Hindlimb muscle (tissue), 1 donor: ENCODE measurements around the gene RNF103. TPM values are rescaled to one million over a fixed set of nuclear protein-coding genes. Genes with fewer than 3 reads are reported as not detected.
"Not testable (repeated sequence)": the region's sequence is repeated elsewhere in the genome, so short reads cannot be mapped to it uniquely, and the experiment has no call there.

Experiments used
- DNase-seq: peaks from one replicate; pipeline ENCODE4 v3.0.0-alpha.2; 2013
- polyA plus RNA-seq: library from polyadenylated mRNA; unstranded; fragments of 120-200 nt; gene quantifications from one replicate; pipeline ENCODE4 v1.2.1, GENCODE V29; 2013; ENCODE audit not compliant: insufficient read length

RNF103 gene, protein sequence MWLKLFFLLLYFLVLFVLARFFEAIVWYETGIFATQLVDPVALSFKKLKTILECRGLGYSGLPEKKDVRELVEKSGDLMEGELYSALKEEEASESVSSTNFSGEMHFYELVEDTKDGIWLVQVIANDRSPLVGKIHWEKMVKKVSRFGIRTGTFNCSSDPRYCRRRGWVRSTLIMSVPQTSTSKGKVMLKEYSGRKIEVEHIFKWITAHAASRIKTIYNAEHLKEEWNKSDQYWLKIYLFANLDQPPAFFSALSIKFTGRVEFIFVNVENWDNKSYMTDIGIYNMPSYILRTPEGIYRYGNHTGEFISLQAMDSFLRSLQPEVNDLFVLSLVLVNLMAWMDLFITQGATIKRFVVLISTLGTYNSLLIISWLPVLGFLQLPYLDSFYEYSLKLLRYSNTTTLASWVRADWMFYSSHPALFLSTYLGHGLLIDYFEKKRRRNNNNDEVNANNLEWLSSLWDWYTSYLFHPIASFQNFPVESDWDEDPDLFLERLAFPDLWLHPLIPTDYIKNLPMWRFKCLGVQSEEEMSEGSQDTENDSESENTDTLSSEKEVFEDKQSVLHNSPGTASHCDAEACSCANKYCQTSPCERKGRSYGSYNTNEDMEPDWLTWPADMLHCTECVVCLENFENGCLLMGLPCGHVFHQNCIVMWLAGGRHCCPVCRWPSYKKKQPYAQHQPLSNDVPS
- polyA plus RNA-seq: 32.8 TPM

DNA sequence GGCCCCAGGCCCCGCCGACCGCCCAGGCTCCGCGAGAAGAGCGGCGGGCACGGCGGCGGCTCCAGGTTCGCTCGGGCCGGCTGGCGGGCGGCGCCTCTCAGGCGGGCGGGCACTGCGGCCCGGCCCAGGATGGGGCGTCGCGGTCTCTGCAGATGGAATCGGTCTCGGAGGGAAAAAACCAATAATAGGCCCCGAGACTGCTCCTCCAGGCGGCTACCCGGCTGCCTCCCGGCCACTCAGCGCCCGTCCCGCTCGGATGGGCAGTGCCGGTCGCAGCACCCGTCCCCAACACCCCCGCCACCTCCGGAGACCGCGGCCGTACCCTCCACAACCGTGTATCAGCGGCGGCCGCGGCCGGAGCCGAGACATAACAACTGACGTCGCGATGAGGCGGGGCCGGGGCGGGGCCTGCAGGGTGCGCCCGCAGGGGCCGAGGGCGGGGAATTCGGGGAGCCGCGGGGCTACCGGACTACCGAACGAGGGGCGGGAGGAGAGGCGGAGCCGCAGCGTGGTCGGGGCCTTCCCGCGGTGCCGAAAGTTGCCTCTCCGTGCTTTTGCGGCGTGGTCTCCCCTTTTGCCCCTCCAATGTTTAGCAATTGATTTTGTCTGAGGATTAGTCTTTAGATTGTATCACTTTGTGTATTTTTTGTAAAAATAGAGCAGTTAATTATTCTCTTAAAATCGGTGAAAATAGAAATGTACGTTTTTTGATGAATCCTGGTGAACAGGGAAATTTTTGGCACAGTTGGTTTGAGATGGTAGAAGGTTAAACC, at the start of gene RNF103:
RNF103 (minus strand) TSS at position 372 of the 773 bp plus-strand sequence. CDS start 979 bp downstream, outside the sequence.
- peak; percentile 95 for DNase-seq

DNA sequence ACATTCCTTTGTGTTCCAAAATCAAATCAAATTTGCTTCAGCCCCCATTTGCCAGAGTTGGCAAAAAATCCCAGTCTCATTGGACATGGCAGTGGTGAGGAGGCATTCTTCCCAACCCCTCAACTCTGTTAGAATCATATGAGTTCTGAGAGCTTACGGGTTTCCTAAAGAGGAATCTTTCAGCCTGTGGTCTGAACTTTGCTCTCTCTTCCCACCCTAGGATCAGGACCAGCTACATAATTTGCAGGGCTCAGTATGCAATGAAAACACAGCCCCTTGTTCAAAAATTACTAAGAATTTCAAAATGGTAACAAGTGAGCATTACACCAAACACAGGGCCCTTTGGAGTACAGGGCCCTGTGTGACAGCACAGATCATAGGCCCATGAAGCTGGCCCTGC, 49.3 kb upstream of the RNF103 start:
- DNase-seq: no peak

- DNase-seq: no peak
Observed at GRCh38 chr2:86672027-86672545, 48.4 kb upstream of the RNF103 start.

- no peak for DNase-seq
Observed at GRCh38 chr2:86671337-86671981, 47.8 kb upstream of the RNF103 start.

DNA sequence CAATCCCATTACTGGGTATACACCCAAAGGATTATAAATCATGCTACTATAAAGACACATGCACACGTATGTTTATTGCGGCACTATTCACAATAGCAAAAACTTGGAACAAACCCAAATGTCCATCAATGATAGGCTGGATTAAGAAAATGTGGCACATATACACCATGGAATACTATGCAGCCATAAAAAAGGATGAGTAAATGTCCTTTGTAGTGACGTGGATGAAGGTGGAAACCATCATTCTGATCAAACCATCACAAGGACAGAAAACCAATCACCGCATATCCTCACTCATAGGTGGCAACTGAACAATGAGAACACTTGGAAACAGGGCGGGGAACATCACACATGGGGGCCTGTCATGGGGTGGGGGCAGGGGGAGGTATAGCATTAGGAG, 45.7 kb upstream of the RNF103 start:
- DNase-seq: not testable (repeated sequence)

DNA sequence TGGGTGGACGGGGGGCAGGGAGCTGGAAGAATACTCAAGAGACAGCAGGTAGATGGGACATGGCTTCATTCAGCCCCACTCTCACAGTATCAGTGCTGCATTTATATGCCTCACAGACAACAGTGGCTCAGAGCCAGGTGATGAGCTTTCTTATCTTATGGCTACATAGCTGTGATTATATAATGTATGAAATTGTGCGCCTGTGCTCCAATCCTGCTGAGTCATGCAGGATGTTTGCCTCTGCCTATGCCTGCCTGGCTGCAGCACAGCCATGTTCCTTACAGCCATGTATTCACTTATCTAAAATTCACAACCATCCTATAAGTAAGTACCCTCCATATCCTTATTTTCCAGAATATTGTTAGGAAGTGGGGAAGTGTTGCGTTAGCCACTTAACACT, 37.7 kb upstream of the RNF103 start:
- DNase-seq: no peak

GRCh38 chr2:86650188-86650587, 26.5 kb upstream of the RNF103 start:
- no peak for DNase-seq

DNA sequence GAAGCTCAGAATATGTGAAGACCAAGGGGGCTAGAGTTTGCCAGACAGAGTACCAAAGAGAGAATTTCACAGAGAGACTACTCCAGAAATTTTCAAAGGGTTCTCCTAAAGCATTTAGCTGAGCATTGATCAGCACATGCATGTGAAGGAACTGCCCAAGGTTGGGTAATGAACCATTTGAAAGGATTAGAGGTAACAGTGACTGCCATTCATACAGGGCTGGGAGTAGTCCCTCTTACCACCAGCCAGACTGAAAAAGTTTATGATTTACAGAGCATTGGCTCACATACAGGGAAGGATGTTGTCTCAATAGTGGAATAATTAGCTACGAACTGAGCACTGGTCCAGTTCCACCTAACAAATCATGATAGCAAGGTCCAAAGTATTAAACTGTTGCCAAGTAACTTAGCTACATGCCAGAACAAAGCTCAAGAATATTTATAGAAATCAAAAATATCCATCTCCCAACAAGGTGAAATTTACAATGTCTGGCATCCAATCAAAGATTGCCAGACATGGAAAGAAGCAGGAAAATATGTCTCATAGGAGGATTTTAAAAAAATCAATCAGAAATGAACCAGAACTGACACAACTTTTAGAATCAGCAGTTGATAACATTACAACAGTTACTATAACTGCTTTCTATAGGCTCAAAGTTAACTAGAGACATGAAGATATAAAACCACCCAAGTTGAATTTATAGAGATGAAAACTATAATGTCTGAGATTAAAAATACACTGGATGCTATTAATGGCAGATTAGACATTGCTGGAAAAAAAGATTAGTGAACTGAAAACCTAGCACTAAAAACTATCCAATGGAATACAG, 25.7 kb upstream of the RNF103 start:
- no peak for DNase-seq

GRCh38 chr2:86648681-86649080, 25.0 kb upstream of the RNF103 start:
- DNase-seq: no peak

DNA sequence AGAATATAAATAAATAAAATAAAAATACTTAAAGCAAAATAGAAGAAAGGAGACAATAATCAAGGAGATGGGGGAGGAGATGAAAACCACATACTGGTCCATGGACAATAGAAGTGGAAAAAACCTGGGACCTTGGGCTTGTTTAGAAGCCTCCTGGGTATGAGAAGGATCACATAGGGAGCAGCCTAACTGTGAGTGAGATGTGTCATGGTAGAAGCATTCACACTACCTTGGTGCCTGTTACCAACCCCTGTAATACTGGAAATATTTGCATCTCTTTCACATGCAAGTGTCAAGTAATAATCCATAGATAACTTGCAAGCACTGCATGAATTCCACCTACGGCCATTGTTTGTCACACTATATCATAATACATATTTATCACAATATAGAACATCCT, 23.2 kb upstream of the RNF103 start:
- no peak for DNase-seq

- DNase-seq: no peak
Observed at GRCh38 chr2:86646329-86646728, 22.7 kb upstream of the RNF103 start.

DNA sequence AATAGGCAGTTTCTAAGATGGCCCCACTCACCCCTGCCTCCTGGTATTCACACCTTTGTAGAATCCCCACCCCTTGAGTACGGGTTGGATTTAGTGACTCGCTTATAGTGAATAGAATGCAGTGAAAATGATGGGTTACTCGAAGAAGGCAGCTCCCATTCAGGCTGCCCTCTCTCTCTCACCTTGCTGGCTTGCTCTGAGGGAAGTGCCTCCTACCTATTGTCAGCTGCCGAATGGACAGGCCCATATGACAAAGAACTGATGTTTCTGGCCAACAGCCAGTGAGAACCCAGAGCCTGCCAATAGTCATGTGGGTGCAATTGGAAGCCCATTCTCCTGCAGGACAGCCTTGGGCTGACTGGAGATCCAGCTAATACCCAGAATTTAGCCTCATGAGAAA, 22.1 kb upstream of the RNF103 start:
- DNase-seq: no peak

DNA sequence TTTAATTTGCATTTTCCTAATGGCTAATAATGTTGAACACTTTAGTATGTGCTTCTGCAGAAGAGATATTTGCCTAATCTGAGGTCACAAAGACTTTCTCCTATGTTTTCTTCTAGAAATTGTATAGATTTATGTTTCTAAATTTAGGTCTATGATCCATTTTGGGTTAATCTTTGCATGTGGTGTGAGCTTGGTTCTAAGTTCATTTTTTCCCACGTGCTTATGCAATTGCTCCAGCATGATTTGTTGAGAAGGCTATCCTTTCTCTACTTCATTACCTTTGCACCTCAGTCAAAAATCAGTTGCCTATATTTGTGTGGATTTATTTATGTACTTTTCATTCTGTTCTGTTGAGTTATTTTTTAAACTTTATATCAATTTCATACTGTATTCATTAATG, 15.0 kb upstream of the RNF103 start:
- DNase-seq: no peak

- no peak for DNase-seq
Observed at GRCh38 chr2:86636842-86637241, 13.2 kb upstream of the RNF103 start.

DNA sequence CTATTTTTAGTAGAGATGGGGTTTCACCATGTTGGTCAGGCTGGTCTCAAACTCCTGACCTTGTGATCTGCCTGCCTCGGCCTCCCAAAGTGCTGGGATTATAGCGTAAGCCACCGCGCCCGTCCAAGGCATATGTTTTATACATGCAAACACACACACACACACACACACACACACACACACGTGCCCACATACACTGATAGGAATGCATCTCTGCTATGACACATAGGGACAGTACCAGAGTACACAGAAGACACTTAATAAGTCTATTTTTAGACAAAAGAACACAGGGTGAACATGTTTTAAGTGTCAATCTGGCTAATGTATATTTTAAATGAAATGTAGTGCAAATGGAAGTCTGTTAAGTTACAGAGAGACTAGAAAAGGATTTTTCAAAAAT, 10.7 kb upstream of the RNF103 start:
- no peak for DNase-seq

DNA sequence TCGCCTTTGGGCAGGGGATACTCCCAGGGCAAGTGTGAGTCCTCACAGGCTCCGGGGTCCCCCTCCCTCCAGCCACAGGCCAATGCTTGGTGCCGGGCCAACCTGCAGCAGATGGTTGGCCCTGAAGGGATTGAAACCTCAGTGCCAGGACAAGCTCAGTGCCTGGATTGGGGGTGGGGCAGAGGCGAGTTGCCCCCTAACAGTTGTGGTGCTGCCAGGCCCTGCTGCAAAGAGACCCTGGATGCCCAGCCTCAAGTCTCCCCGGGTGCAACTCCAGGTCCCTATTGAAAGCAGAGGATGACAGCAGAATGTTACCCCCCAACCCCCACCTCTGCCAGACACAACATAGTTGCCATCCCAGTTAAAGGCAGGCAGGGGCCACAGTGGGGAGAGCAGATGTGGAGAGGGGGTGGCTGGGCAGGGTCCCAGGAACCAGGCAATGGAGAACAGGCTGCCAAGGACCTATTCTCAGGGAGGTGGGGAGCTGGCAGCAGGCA, 9.5 kb upstream of the RNF103 start:
- DNase-seq: no peak

DNA sequence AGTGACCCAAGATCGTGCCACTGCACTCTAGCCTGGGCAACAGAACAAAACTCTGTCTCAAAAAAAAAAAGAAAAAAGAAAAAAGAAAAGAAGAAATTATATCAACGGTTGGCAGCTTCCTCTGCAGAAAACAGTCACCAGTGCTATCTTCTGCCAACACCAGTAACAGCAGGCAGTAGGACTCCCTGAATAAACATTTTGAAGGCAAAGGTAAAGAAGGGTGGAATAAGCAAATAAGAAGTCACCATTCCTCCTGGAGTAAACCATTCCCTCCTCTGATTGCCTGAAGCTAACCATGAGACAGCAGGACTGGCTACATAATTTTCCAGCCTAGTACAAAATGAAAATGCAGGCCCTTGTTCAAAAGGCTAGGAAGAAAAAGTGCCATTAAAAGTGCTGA, 9.0 kb upstream of the RNF103 start:
- no peak for DNase-seq

DNA sequence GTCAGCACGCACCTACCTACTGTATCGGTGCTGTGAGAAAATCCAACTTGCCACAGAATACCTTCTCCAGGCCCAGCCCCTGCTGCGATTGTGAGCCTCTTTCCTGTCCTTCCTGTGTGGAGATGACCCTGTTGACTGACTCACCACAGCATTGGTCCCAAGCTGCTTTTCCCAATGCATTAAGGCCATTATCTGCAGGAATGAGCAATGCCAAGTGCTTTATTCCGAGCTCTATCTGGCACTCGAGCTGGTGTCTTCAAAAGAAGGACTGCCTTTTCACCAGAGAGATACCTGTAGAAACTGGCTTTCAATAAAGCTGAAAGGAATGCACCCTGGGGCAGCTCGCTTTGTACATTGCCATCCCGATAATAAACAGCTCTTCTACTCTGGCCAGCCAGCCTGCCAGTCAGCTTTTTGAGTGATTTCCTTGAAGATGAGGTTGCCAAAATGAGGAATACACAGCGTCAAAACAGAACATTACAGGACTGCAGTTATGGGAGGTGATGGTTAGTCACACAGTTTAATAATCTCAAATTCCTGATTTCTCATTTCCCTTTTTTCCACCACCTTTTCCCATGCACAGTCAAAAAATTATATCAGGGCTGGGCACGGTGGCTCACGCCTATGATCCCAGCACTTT, 8.3 kb upstream of the RNF103 start:
- no peak for DNase-seq

DNA sequence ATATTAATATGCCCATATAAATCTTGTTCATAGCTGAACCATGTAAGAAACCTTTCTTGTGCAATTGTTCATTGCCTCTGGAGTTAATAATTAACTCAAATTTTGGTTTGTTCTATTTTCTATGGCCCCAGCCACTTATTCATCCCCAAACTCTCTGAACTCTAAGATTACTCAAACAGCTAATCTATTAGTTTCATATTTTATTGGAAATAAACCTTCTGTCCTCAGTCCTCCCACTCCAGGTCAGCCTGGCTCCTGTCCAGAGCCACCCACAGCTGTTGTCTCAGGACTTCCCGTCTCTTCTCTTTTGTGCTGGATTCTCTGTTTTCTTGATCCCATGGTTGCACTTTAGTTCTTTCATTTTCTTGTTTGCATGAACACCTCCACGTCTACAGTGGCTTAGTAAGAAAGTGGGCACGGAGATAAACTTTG, 4.4 kb upstream of the RNF103 start:
- no peak for DNase-seq

GRCh38 chr2:86627550-86627949, 3.9 kb upstream of the RNF103 start:
- DNase-seq: no peak

GRCh38 chr2:86625096-86625495, 1.4 kb upstream of the RNF103 start:
- DNase-seq: no peak
